Measurements from ENCODE around the gene CTDSPL.
"Not testable (repeated sequence)": the region's sequence is repeated elsewhere in the genome, so short reads cannot be mapped to it uniquely, and the experiment has no call there.

CTDSPL gene

DNA sequence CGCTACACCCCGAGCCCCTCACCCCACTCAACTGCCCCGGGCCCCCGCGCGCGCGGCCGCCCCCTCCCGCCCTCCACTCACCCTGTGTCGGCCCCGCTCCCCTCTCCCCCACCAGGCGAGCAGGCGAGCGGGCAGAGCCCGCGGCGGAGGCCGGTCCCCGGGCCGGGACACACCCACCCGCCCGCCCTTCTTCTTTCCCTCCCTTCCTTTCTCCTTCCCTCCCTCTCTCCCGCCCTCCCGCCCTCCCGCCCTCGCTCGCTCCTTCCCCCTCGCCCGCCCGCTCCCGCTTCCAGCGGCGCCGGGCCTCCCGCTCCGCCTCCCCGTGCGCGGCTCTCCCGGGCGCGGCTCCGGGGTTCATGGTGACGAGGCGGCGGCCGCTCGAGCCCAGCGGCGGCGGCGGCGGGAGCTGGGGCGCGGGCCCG, at the start of gene CTDSPL:
Gene CTDSPL, plus strand, starts transcription at position 261 of the 422 bp plus-strand sequence. CDS start 320 bp downstream, outside the sequence.
- no peak for DNase-seq

GRCh38 chr3:37812499-37812896, 49.2 kb upstream of the CTDSPL start:
- no peak for DNase-seq

DNA sequence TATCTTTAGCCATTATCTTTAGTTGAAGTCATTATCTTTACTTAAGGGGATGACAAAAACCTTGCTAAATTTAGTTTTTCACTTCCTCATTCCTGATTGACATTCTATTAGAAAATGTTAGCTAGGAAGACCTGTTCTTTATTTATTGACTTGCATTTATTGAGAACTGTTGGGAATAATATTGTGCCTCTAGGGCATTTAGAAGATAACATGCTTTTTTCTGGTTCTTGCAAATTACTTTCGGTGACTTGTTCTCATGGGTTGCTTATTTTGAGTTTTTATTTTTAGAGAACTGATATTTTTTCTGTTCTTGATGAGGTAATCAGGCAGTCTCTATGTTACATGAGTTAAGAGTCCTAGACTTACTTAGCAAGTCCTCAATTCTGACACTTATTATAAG, 48.3 kb upstream of the CTDSPL start:
- DNase-seq: no peak

DNA sequence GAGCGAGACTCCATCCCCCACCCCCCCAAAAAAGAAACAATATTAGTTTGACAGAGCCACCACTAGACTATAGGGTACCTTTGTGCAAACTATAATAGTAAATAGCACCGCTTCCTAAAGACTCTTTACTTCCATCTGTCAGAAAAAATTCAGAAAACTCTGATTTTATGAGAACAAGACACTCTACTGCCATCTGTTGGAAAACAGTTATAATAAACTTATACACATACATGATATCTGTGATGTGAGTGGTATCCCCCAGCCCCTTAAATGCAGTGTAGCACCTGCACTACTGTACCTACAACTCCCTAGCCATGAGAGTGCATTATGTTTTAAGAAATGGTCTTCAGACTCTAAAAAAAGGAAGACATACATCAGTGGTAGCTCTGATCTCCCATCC, 47.1 kb upstream of the CTDSPL start:
- no peak for DNase-seq

GRCh38 chr3:37815156-37815555, 46.5 kb upstream of the CTDSPL start:
- DNase-seq: not testable (repeated sequence)

DNA sequence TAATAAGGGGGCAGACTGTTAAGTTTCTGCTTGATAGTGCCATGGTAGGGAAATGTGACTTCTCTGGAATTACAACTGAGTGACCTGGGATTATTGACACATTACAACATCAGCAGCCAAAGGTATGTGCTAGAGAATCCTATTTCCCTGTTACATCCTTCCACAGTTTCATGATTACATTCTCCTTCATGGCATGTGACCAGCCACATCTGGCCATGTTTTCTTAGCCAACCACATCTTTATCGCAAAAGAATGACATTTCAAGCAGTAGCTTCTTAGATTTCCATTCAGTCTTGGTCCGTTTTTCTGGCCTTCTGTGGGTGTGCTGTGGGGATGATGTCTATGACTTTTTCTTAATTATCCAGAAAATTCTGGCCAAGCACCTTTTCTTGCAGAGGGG, 45.4 kb upstream of the CTDSPL start:
- DNase-seq: no peak

- no peak for DNase-seq
Observed at GRCh38 chr3:37819591-37819990, 42.1 kb upstream of the CTDSPL start.

DNA sequence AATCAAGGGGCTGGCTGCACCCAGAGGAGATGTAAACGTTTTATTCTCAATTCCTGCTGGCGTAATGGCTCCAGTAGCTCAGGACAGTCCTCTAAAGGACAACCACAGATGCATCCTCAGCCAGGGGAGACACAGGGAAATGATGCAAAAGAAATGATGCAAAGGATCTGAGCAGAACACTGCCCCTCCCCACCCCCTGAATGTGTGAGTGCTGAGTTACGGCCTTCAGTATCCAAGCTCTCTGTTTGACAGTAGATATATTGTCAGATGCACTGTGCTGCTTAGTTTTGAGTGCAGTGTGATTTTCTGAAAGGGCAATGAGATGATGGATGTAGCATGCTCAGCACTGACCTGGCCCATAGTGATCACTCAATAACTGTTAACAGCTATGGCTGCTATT, 41.4 kb upstream of the CTDSPL start:
- DNase-seq: no peak

- DNase-seq: no peak
Observed at GRCh38 chr3:37823189-37823588, 38.5 kb upstream of the CTDSPL start.

DNA sequence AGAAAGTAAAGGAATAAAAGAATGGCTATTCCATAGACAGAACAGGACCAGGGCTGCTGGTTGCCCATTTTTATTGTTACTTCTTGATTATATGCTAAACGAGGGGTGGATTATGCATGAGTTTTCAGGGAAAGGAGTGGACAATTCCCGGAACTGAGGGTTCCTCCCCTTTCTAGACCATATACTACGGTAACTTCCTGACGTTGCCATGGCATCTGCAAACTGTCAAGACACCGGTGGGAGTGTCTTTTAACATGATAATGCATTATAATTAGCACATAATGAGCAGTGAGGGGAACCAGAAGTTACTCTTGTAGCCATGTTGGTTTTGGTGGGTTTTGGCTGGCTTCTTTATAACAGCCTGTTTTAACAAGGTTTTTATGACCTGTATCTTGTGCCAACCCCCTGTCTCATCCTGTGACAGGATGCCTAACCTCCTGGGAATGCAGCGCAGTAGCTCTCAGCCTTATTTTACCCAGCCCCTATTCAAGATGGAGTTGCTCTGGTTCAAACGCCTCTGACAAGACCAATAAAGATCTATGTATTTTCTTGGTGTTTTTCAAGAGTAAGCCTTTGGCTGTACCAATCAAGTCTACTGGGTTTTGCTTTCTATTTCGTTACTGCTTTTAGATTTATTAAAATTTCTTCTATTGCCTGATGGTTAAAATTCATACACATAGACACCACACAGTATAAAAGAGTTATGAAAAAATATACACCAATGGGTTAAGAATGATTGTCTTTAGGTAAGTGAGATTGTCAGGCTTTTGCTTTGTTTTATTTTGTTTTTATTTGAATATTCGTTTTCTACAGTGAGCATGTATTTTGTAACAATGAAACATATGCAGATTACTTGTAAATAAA, 37.4 kb upstream of the CTDSPL start:
- DNase-seq: no peak

- DNase-seq: no peak
Observed at GRCh38 chr3:37824954-37825328, 36.7 kb upstream of the CTDSPL start.

DNA sequence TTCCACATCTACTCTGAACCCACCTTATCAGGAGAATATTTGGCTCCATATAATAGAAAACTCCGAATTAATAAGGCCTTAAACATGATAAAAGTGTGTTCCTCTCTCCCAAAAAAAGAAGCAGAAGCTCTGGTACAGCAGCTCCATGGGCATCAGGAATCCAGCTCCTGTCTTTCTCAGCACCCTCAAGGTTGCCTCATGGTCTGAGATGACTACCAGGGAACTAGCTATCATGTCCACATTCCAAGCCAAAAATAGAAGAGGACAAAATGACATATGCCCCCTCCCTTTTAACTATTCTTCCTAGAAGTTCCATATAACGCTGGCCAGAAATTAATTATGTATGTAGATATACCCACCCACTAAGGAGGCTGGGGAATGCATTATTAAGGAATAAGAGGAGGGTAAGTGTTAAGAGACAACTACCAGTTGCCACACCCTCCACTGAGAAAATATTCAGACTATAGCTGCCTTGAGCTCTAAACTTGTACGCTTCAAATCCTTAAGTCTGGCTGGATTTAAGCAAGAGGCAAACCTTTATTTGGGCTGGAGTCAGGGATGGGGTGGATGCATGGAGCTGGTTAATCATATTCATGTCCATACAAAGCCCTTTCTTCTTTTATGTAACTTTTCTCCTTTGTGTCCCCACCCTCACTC, 35.8 kb upstream of the CTDSPL start:
- DNase-seq: no peak

DNA sequence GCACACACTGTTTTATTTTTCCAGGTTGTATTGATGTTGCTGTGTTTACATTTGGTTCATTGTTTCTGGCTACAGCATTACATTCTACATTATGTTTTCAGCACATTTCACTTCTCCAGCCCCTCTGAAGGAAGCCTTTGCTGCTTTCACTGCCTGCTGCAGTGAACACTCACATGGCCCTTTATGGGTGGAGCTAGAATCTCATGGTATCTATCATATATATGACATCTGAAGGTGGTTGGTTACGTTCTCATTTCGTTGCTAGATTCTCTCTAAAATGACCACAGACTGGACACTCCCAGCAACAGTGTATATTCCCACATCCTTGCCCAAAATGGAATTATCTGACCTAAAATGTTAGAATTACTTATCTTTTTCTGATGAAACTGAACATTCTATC, 35.2 kb upstream of the CTDSPL start:
- no peak for DNase-seq

- no peak for DNase-seq
Observed at GRCh38 chr3:37826933-37827332, 34.7 kb upstream of the CTDSPL start.

DNA sequence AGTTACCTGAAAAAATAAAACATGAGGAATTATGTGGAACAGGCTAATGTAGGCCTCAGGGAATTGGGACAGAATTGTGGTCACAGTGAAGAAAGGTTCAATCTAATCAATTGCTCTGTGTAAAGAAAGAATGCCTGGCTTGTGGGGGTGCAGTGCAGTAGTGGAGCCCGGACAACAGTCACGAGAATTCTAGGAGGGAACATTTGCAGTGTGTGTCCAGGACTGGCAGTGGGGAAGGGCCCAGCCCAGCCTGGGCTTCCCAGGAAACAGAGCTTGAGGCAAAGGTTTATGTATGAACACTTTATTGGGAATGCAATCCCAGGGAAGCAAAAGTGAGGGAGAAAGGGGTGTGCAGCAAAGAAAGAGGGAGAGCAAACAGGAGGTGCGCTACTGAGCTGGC, 29.2 kb upstream of the CTDSPL start:
- DNase-seq: no peak

GRCh38 chr3:37833302-37834186, 28.1 kb upstream of the CTDSPL start:
- no peak for DNase-seq

DNA sequence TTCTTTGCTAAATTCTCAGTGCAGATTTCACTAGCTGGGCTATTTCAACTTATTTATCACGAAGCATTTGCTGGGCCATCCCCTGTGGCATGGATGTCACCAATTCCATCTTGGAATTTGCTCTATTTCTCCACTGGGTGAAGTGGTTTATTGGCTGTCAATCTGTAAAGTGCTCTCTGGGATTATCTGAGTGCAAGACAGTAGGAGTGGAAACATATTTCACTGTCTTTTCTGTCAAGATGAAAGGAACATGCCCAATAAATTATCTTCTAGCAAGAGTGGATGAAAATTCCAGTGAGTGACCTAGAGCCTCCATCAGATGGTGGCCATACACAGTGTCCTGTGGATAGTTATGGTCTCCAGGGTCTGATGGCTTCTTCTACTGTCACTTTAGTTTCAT, 25.1 kb upstream of the CTDSPL start:
- no peak for DNase-seq

DNA sequence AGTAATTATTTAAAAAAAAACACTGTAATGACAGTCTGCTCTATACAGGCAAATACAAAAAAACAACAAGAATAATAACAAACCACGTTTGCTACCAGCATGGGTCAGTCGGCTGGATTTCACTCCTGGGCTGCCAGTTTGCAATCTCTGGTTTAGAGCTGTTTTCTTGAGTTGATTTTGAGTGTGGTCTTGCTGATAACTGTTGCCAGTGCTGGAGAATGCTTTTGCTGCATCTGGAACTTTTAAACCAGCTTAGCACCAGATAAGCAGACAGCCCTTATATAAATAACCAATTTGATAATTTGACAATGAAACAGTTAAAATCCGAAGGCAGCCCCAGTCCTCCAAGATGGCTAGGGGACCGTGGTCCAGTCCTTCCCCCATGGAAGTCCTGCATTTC, 14.0 kb upstream of the CTDSPL start:
- DNase-seq: no peak

GRCh38 chr3:37849146-37849923, 12.3 kb upstream of the CTDSPL start:
- no peak for DNase-seq

DNA sequence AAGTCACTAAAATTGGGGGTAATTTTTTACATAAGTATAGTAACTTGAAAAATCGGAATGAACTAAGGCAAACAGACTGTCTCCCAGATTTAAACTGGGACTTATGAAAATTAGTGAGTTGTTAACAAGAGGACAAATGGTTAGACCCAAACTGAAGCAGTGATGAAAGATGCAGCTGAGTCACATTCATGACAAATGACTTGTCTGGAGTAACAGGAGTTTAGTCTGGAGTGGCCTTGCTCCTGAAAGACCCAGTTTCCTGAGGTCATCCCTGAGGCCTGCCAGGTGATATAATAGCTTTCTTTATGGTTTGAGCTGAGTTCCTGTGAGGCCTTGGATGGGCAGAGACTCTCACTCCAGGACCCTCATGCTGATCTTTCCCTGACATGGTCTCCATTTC, 9.6 kb upstream of the CTDSPL start:
- no peak for DNase-seq

- no peak for DNase-seq
Observed at GRCh38 chr3:37852771-37853170, 8.9 kb upstream of the CTDSPL start.

GRCh38 chr3:37853691-37854413, 7.8 kb upstream of the CTDSPL start:
- DNase-seq: no peak

Data from stimulated activated CD8-positive, alpha-beta memory T cell treated with anti-CD3 and anti-CD28 coated beads, Interleukin-4, amount 100 ng/mL, for 48 hours (primary cell).